DND-41 (cell line): ENCODE data around the gene COLEC12.

Experiments
- ATAC-seq: fragments of 200-7000 bp; cut with Tn5 transposase; 3 replicates; pipeline ENCODE4 v1.9.1; 2021; ENCODE audit warnings: low read depth; ENCODE audit not compliant: insufficient read depth
- DNase-seq: peaks from one replicate; pipeline ENCODE4 v3.0.0-alpha.2; 2020
- H2AFZ ChIP-seq: 2 replicates; pipeline ENCODE4 v1.6.0; 2012; ENCODE audit warnings: low read depth, low read length
- H3K27ac ChIP-seq: 2 replicates; pipeline ENCODE4 v1.5.1; 2012; ENCODE audit warnings: low read length, inconsistent platforms
- H3K27me3 ChIP-seq: fragments of 200-600 bp; sonication (generic); 2 replicates; pipeline ENCODE4 v1.6.0; 2012; ENCODE audit warnings: low read length, mild to moderate bottlenecking, inconsistent platforms; ENCODE audit not compliant: insufficient read depth, poor library complexity
- H3K36me3 ChIP-seq: 2 replicates; pipeline ENCODE4 v1.5.1; 2012; ENCODE audit warnings: low read length, inconsistent platforms; ENCODE audit not compliant: insufficient read depth
- H3K4me1 ChIP-seq: 2 replicates; pipeline ENCODE4 v1.5.1; 2012; ENCODE audit warnings: mild to moderate bottlenecking, low read length; ENCODE audit not compliant: insufficient read depth
- H3K4me2 ChIP-seq: 2 replicates; pipeline ENCODE4 v1.6.0; 2012; ENCODE audit warnings: mild to moderate bottlenecking, moderate library complexity, low read length, inconsistent platforms; ENCODE audit not compliant: insufficient read depth
- H3K4me3 ChIP-seq, 2 experiments: fragments of 200-600 bp in 1 of 2; shearing (Covaris generic) in 1 of 2; 2 replicates each; pipeline ENCODE4 v1.5.1; 2012 to 2016; ENCODE audit warnings: inconsistent platforms in 2 of 2, low read length in 2 of 2, mild to moderate bottlenecking in 2 of 2, low read depth in 1 of 2, moderate library complexity in 1 of 2
- H3K79me2 ChIP-seq: 2 replicates; pipeline ENCODE4 v1.6.0; 2012; ENCODE audit warnings: low read length, inconsistent platforms; ENCODE audit not compliant: insufficient read depth
- H3K9ac ChIP-seq: 2 replicates; pipeline ENCODE4 v1.6.0; 2012; ENCODE audit warnings: low read depth, mild to moderate bottlenecking, inconsistent platforms, low read length, moderate library complexity
- H3K9me3 ChIP-seq: 2 replicates; pipeline ENCODE4 v1.5.1; 2012; ENCODE audit warnings: low read length, moderate library complexity, mild to moderate bottlenecking, inconsistent platforms; ENCODE audit not compliant: insufficient read depth, severe bottlenecking
- H4K20me1 ChIP-seq: 2 replicates; pipeline ENCODE4 v1.6.0; 2012; ENCODE audit warnings: low read length; ENCODE audit not compliant: insufficient read depth
- CTCF ChIP-seq: IDR thresholded peaks from 2 replicates; pipeline ENCODE4 v1.5.1; 2012; ENCODE audit warnings: borderline replicate concordance, low read length, moderate library complexity, mild to moderate bottlenecking; ENCODE audit not compliant: poor library complexity, severe bottlenecking; ENCODE audit errors: extremely low read depth
- EZH2 ChIP-seq: IDR thresholded peaks from 3 replicates; pipeline ENCODE4 v1.6.1; 2012; ENCODE audit warnings: borderline replicate concordance, low read depth, mild to moderate bottlenecking, moderate library complexity, low read length, inconsistent platforms; ENCODE audit not compliant: severe bottlenecking

The COLEC12 gene

GRCh38 chr18:396251-396555 lies 104.3 kb downstream of the COLEC12 start:
- H4K20me1 ChIP-seq, result no peaks in the 10 kb centered on the region
- no peaks in the 10 kb centered on the region for H3K4me1 ChIP-seq
- no peaks in the 10 kb centered on the region for H3K9me3 ChIP-seq
- TF ChIP-seq CTCF (no peak), EZH2 (no peak)
- H2AFZ ChIP-seq, result no peak overlapping the region
- H3K36me3 ChIP-seq, result no peaks in the 10 kb centered on the region
- H3K27me3 ChIP-seq, result peaks cover 10% of the 10 kb centered on the region
- no peak overlapping the region for H3K27ac ChIP-seq
- DNase-seq (no peak), ATAC-seq (no peak)
- H3K4me3 ChIP-seq, result no peak overlapping the region
- no peaks in the 10 kb centered on the region for H3K79me2 ChIP-seq
- H3K4me2 ChIP-seq, result no peak overlapping the region
- H3K9ac ChIP-seq, result no peak overlapping the region

- H3K27ac ChIP-seq, result no peak overlapping the region
- no peak overlapping the region for H3K4me2 ChIP-seq
- H3K79me2 ChIP-seq, result no peaks in the 10 kb centered on the region
- no peak for DNase-seq
- TF ChIP-seq CTCF (no peak), EZH2 (no peak)
- no peaks in the 10 kb centered on the region for H3K4me1 ChIP-seq
- H3K4me3 ChIP-seq, result no peak overlapping the region
- no peaks in the 10 kb centered on the region for H4K20me1 ChIP-seq
- no peak for ATAC-seq
- peaks cover 10% of the 10 kb centered on the region for H3K27me3 ChIP-seq
- no peak overlapping the region for H3K9ac ChIP-seq
- no peak overlapping the region for H2AFZ ChIP-seq
- no peaks in the 10 kb centered on the region for H3K36me3 ChIP-seq
- no peaks in the 10 kb centered on the region for H3K9me3 ChIP-seq
Measured at GRCh38 chr18:395456-396250, 104.8 kb downstream of the COLEC12 start.

- H3K9me3 ChIP-seq, result no peaks in the 10 kb centered on the region
- H3K27ac ChIP-seq, result no peak overlapping the region
Measured at GRCh38 chr18:394987-395362, 105.5 kb downstream of the COLEC12 start.

More at GRCh38 chr18:394987-395362, 105.5 kb downstream of the COLEC12 start:
- DNase-seq, result no peak
- Histone ChIP-seq H3K36me3 (no peaks in the 10 kb centered on the region), H3K4me2 (no peak overlapping the region), H3K4me3 (no peak overlapping the region), H3K27me3 (peaks cover 10% of the 10 kb centered on the region), H4K20me1 (no peaks in the 10 kb centered on the region), H2AFZ (no peak overlapping the region), H3K4me1 (no peaks in the 10 kb centered on the region), H3K79me2 (no peaks in the 10 kb centered on the region), H3K9ac (no peak overlapping the region)
- TF ChIP-seq CTCF (no peak), EZH2 (no peak)
- no peak for ATAC-seq
